GM06990 (cell line): ENCODE measurements around the gene ZNF860.

Source experiments
- DNase-seq: peaks from one replicate; pipeline ENCODE4 v3.0.0-alpha.2; 2011; ENCODE audit not compliant: insufficient read length; ENCODE audit errors: extremely low read depth
- H3K27me3 ChIP-seq: replicated peaks from 2 replicates; pipeline ENCODE4 v1.6.0; 2011; ENCODE audit warnings: low read length; ENCODE audit not compliant: control insufficient read depth, insufficient read depth
- H3K36me3 ChIP-seq: 2 replicates; pipeline ENCODE4 v1.5.1; 2011; ENCODE audit warnings: low read length; ENCODE audit not compliant: control insufficient read depth, insufficient read depth
- H3K4me3 ChIP-seq: replicated peaks from 2 replicates; pipeline ENCODE4 v1.5.1; 2011; ENCODE audit warnings: low read depth, mild to moderate bottlenecking, control low read depth, low read length
- TF ChIP-seq, protein P1 (sequence below): IDR thresholded peaks from 2 replicates; pipeline ENCODE4 v1.5.1; 2011; ENCODE audit warnings: low read length, control low read depth, mild to moderate bottlenecking, inconsistent platforms; ENCODE audit not compliant: insufficient read depth, poor library complexity, severe bottlenecking

Gene ZNF860

DNA sequence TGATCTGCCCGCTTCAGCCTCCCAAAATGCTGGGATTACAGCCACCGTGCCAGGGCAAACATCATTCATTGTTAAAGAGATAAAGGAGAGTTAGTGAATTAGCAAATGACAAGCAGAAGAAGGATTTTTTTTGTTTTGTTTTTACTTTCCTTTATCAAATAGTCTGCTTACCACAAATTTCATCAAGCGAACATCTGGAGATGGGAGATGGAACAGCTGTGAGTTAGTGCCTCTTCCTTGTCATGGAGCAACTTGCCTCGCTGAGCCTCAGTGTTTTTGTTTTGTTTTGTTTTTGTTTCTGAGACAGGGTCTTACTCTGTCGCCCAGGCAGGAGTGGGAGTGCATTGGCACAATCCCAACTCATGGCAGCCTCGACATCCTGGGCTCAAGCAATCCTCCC, 15.9 kb downstream of the ZNF860 start:
- TF ChIP-seq, protein P1, sequence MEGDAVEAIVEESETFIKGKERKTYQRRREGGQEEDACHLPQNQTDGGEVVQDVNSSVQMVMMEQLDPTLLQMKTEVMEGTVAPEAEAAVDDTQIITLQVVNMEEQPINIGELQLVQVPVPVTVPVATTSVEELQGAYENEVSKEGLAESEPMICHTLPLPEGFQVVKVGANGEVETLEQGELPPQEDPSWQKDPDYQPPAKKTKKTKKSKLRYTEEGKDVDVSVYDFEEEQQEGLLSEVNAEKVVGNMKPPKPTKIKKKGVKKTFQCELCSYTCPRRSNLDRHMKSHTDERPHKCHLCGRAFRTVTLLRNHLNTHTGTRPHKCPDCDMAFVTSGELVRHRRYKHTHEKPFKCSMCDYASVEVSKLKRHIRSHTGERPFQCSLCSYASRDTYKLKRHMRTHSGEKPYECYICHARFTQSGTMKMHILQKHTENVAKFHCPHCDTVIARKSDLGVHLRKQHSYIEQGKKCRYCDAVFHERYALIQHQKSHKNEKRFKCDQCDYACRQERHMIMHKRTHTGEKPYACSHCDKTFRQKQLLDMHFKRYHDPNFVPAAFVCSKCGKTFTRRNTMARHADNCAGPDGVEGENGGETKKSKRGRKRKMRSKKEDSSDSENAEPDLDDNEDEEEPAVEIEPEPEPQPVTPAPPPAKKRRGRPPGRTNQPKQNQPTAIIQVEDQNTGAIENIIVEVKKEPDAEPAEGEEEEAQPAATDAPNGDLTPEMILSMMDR, result no peak
- H3K36me3 ChIP-seq, result no peaks in the 10 kb centered on the region
- no peak overlapping the region for H3K4me3 ChIP-seq
- DNase-seq, result no peak
- no peaks in the 10 kb centered on the region for H3K27me3 ChIP-seq

DNA sequence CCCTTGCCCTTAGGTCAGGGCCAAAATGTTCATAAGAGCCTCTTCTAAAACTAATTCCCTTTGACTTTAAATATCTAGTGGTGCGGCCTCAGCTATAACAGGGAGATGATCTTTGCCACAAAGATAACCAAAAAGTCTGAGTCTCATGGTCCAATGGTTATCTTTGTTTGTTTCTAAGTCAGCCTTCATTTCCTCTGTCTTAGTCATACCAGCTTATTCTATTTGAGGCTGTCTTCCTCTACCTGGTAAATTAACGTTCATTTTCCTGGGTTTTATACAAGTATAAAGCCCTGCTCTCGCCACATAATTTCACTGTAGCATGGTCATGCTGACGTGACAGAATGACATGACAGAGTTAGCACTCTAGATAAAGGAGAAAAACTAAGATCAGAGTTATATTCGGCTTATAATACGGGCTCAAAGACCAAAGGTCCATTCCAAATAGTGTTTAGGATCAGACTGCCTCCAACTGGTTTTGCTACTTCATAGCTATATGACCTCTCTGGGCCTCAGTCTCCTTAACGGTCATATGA, 18.4 kb downstream of the ZNF860 start:
- H3K4me3 ChIP-seq, result no peak overlapping the region
- peak; percentile 17 for DNase-seq
- no peaks in the 10 kb centered on the region for H3K27me3 ChIP-seq
- TF ChIP-seq, protein P1, result no peak
- H3K36me3 ChIP-seq, result no peaks in the 10 kb centered on the region

DNA sequence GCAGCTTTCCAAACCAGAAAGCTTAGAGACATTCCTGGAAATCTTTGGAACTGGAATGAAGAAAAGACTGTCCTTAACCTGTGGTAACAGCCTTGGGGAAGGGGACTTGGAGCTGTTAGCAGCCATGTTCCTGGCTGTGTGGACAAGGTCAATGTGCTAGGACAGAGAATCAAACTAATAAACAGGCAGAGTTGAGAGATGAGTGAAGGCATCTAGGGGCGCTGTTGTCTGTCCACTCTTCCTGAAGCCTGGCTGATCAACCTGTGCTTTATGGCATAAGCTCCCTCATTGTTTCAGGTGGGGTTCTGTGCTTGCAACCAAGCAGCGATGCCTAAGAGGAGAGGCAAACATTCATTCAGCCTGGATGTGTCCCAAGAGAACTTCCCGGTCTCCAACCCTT, 19.3 kb downstream of the ZNF860 start:
- H3K27me3 ChIP-seq, result no peaks in the 10 kb centered on the region
- H3K36me3 ChIP-seq, result no peaks in the 10 kb centered on the region
- TF ChIP-seq, protein P1, result no peak
- no peak for DNase-seq
- H3K4me3 ChIP-seq, result no peak overlapping the region

DNA sequence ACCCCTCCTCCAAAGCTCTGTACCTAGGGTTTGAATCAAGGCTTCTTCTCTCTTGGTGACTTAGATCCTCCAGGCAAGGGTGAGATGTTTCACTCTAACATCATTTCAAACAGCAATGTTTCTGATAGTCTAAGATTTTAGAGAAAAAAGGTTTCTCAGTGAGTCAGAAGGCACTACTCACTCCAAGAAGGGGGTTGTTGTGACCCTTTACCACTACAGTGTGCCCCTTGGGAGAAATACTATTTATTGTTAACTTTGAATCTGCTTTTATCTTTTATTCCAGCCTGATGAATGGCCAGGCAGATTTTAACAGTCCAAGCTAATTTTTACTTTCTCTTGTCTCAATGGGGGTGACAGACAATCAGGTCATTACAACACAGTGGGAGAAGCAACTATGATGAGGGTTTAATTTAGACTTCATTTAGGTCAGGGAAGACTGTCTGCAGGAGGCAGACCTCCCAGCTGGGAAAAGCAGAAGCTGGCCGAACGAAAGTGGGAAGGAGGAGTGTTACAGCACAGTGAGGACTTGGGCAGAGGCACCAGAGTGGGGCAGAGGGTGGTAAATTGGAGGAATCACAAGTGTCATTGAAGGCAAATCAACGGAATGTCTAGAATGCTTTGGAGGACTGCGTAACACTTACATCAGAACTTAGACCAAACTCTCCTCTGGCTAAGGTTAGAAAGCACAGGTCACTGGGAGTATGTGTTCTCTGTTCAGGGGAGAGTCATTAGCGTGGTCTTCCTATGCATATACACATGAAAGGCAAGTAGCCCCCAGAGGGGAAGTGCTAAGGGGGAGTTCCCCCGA, 21.2 kb downstream of the ZNF860 start:
- DNase-seq, result no peak
- Histone ChIP-seq H3K27me3 (no peaks in the 10 kb centered on the region; the same call in 1 of the 2 replicates), H3K4me3 (no peak overlapping the region), H3K36me3 (no peaks in the 10 kb centered on the region)
- TF ChIP-seq, protein P1, result no peak

DNA sequence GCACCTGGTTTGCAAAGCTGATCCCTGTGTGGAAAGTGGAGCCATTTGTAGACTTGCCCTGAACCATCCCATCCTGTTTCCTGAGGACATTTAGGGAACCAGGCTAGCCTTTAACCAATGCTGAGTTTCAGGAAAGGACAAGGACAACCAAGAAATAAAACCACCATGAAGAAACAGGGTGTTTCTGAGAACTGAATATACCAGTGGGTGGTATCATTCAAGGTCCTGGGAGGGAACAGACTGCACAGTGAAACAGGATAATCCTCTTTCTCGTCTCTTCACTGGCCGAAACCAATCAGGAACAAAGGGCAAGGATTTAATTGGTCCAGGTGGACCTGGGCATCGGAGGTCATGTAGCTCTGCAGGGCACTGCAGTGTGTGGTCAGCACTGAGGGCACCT, 21.8 kb downstream of the ZNF860 start:
- no peak for DNase-seq
- TF ChIP-seq, protein P1, result no peak
- H3K27me3 ChIP-seq, result no peaks in the 10 kb centered on the region; the same call in 1 of the 2 replicates
- H3K36me3 ChIP-seq, result no peaks in the 10 kb centered on the region
- H3K4me3 ChIP-seq, result no peak overlapping the region
